ENCODE results near the gene MZT2A. TPM values are rescaled to one million over a fixed set of nuclear protein-coding genes. Genes with fewer than 3 reads are reported as not detected.
"Not testable (repeated sequence)": the region's sequence is repeated elsewhere in the genome, so short reads cannot be mapped to it uniquely, and the experiment has no call there.

Gene MZT2A
- total RNA-seq, 2 experiments from 2014 or later: 198 to 262 TPM

GRCh38 chr2:131516011-131516410, 23.8 kb upstream of the MZT2A start:
- ATAC-seq: no peak
- H3K27ac Mint-ChIP-seq: no peak overlapping the region
- peaks cover 12% of the 10 kb centered on the region for H3K36me3 Mint-ChIP-seq
- no peaks in the 10 kb centered on the region for H3K27me3 Mint-ChIP-seq
- peaks cover 19% of the 10 kb centered on the region for H3K4me1 Mint-ChIP-seq
- CTCF ChIA-PET: no interaction called here
- H3K4me3 Mint-ChIP-seq: no peak overlapping the region
- no peaks in the 10 kb centered on the region for H3K9me3 Mint-ChIP-seq (ENCODE audit: low read depth)
- no peak for DNase-seq

- Mint-ChIP-seq H3K4me1 (peaks cover 19% of the 10 kb centered on the region), H3K36me3 (peaks cover 12% of the 10 kb centered on the region)
- DNase-seq; CTCF ChIA-PET; H3K27ac Mint-ChIP-seq; H3K4me3 Mint-ChIP-seq; H3K9me3 Mint-ChIP-seq (ENCODE audit: low read depth); ATAC-seq; H3K27me3 Mint-ChIP-seq: not testable (repeated sequence)
These were observed 23.0 kb upstream of the MZT2A start for GRCh38 chr2:131515235-131515634.

GRCh38 chr2:131514408-131515166, 22.4 kb upstream of the MZT2A start:
- ATAC-seq; H3K4me3 Mint-ChIP-seq; H3K27me3 Mint-ChIP-seq; CTCF ChIA-PET; DNase-seq; H3K9me3 Mint-ChIP-seq (ENCODE audit: low read depth): not testable (repeated sequence)
- Mint-ChIP-seq H3K36me3 (peaks cover 11% of the 10 kb centered on the region), H3K27ac (peak overlapping the region; percentile 57), H3K4me1 (peaks cover 19% of the 10 kb centered on the region)

- CTCF ChIA-PET; DNase-seq; H3K27ac Mint-ChIP-seq; H3K4me3 Mint-ChIP-seq; ATAC-seq; H3K27me3 Mint-ChIP-seq; H3K9me3 Mint-ChIP-seq (ENCODE audit: low read depth): not testable (repeated sequence)
- Mint-ChIP-seq H3K36me3 (peaks cover 16% of the 10 kb centered on the region), H3K4me1 (peaks cover 19% of the 10 kb centered on the region)
These were observed 20.0 kb upstream of the MZT2A start for GRCh38 chr2:131511969-131512870.

- DNase-seq; CTCF ChIA-PET; H3K27ac Mint-ChIP-seq; ATAC-seq; H3K4me3 Mint-ChIP-seq; H3K27me3 Mint-ChIP-seq; H3K9me3 Mint-ChIP-seq (ENCODE audit: low read depth): not testable (repeated sequence)
- Mint-ChIP-seq H3K4me1 (peaks cover 19% of the 10 kb centered on the region), H3K36me3 (peaks cover 17% of the 10 kb centered on the region)
These were observed 19.2 kb upstream of the MZT2A start for GRCh38 chr2:131511291-131511968.

DNA sequence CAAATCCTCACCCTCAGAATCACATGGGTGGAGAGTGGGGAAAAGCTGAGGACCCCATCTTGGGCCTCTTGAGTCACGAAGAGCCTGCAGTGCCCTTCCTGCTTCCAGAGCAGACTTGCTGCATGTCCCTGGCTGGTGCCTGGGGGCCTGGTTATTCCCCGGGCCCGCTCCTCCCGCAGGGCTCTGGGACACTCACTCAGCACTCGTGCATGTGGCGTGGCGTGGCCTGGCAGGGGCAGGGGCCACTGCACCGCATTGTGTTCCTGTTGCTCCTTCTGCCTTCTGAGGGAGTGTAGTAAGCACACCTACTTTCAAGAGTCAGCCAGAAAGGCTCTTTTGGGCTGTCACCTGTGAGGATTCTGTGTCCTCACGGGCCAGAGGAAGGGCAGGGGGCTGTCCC, 17.4 kb upstream of the MZT2A start:
- no peak overlapping the region for H3K27ac Mint-ChIP-seq
- CTCF ChIA-PET: no interaction called here
- ATAC-seq (no peak), DNase-seq (no peak)
- no peaks in the 10 kb centered on the region for H3K9me3 Mint-ChIP-seq (ENCODE audit: low read depth)
- peaks cover 17% of the 10 kb centered on the region for H3K4me1 Mint-ChIP-seq
- peaks cover 25% of the 10 kb centered on the region for H3K36me3 Mint-ChIP-seq
- no peaks in the 10 kb centered on the region for H3K27me3 Mint-ChIP-seq
- no peak overlapping the region for H3K4me3 Mint-ChIP-seq

- not testable (repeated sequence) for H3K9me3 Mint-ChIP-seq (ENCODE audit: low read depth); DNase-seq; H3K27me3 Mint-ChIP-seq
- peaks cover 53% of the 10 kb centered on the region for H3K36me3 Mint-ChIP-seq
- peak; percentile 94 for ATAC-seq
- peaks cover 17% of the 10 kb centered on the region for H3K4me1 Mint-ChIP-seq
- CTCF ChIA-PET: interaction anchor here (1.6 to 3.0 kb wide), 2 partner anchors 11 to 91 kb away, joined by 3 to 25 read pairs; partner anchors contain the start of gene MZT2A
- H3K4me3 Mint-ChIP-seq: peak overlapping the region; percentile 15
- H3K27ac Mint-ChIP-seq: peak overlapping the region; percentile 81
These were observed 12.0 kb upstream of the MZT2A start for GRCh38 chr2:131504082-131504750.

DNA sequence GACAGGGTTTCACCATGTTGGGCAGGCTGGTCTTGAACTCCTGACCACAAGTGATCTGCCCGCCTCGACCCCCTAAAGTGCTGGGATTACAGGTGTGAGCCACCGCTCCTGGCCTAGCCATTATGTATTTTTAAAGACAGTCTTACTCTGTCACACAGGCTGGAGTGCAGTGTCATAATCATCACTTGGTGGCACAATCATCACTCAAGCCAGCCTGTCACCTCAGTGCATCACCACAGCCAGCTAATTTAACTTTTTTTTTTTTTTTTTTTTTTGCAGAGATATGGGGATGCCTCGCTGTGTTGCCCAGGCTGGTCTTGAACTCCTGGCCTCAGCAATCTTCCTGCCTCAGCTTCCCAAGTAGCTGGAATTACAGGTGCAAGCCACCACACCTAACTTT, 11.4 kb upstream of the MZT2A start:
- CTCF ChIA-PET: interaction anchor here (1.6 to 3.0 kb wide), 2 partner anchors 11 to 90 kb away, joined by 3 to 25 read pairs; partner anchors contain the start of gene MZT2A
- not testable (repeated sequence) for H3K9me3 Mint-ChIP-seq (ENCODE audit: low read depth); H3K27me3 Mint-ChIP-seq; ATAC-seq; H3K4me3 Mint-ChIP-seq; DNase-seq
- H3K36me3 Mint-ChIP-seq: peaks cover 57% of the 10 kb centered on the region
- peak overlapping the region; percentile 45 for H3K27ac Mint-ChIP-seq
- peaks cover 24% of the 10 kb centered on the region for H3K4me1 Mint-ChIP-seq

DNA sequence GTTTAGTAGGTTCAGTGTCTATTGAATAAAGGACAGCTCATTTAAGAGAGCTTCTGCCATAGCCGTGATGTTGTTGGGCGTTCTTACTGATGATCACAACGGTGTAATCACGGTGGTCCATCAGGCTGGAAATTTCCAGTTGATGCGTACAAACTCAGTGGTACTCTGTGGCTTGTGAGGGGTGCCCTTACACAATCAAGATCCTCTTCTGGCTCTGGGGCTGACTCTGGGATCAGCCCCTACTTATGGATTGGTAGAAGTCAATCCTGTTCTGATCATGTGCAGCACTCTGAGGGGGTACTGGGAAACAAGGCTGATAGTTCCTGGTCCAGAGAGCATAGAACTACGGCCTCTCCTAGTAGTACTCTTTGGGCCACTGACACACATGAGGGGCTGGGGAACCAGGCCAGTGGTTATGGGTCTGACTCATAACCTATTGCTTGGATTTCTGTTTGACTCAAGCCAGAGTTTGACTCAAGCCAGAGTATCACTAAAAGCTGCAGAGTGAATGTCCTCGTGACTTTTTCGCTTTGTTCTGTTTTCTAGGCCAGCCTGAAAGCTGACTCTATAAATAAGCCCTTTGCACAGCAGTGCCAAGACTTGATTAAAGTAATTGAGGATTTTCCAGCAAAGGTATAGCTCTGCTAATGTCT, 6.2 kb upstream of the MZT2A start:
- Mint-ChIP-seq H3K4me1 (peaks cover 51% of the 10 kb centered on the region), H3K27ac (peak overlapping the region; percentile 86), H3K4me3 (peak overlapping the region; percentile 6), H3K36me3 (peaks cover 36% of the 10 kb centered on the region)
- H3K9me3 Mint-ChIP-seq (ENCODE audit: low read depth); H3K27me3 Mint-ChIP-seq: not testable (repeated sequence)
- ATAC-seq: peak; percentile 86
- CTCF ChIA-PET: interaction anchor here (1.2 kb wide), 1 partner anchor 9 kb away, joined by 5 read pairs; no protein-coding TSS in a partner anchor
- DNase-seq: peak; percentile 73

DNA sequence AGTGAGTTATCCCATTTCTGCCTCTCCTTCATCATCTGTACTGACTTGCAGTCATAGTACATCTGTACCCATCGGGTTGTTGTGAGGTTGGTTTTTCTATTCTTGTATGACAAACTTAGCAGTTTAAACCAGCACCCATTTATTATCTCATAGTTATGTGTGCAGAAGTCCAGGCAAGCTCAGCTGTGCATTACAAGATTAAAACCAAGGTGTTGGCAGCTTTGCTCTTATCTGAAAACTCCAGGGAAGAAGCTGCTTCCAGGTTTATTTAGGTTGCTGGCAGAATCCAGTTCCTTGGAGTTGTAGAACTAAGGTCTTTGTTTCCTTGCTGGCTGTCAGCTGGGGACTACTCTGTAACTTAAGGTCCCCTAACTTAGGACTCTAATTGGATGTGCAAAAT, 3.3 kb upstream of the MZT2A start:
- CTCF ChIA-PET; DNase-seq; ATAC-seq; H3K9me3 Mint-ChIP-seq (ENCODE audit: low read depth); H3K27me3 Mint-ChIP-seq: not testable (repeated sequence)
- peaks cover 21% of the 10 kb centered on the region for H3K36me3 Mint-ChIP-seq
- H3K4me3 Mint-ChIP-seq: peak overlapping the region; percentile 24
- H3K4me1 Mint-ChIP-seq: peaks cover 54% of the 10 kb centered on the region
- peak overlapping the region; percentile 61 for H3K27ac Mint-ChIP-seq

- Mint-ChIP-seq H3K27ac (peak overlapping the region; percentile 98), H3K4me3 (peak overlapping the region; percentile 96), H3K9me3 (ENCODE audit: low read depth) (no peaks in the 10 kb centered on the region), H3K4me1 (peaks cover 55% of the 10 kb centered on the region), H3K27me3 (no peaks in the 10 kb centered on the region), H3K36me3 (peaks cover 14% of the 10 kb centered on the region)
- CTCF ChIA-PET: interaction anchor here (0.7 to 2.6 kb wide), 19 partner anchors 10 to 1312 kb away, joined by 3 to 25 read pairs (median 4); partner anchors contain the start of genes CCDC74A and SMPD4
- ATAC-seq: no peak
- no peak for DNase-seq
These were observed 1.2 kb upstream of the MZT2A start for GRCh38 chr2:131493199-131493968.

Data from activated CD8-positive, alpha-beta memory T cell treated with anti-CD3 and anti-CD28 coated beads, Interleukin-2, amount 10 ng/mL, durations not matched to agents 7 days and 5 days (primary cell).